Natural killer cell (primary cell): Measurements from ENCODE around the gene TBL1X. TPM values are rescaled to one million over a fixed set of nuclear protein-coding genes. Genes with fewer than 3 reads are reported as not detected.

ENCODE experiments used
- ATAC-seq, 3 donors: fragments of 150-1000 bp in 2 of 3; fragments of 200-7000 bp in 1 of 3; cut with Tn5 transposase; 1 replicate in 1 of 3; 2 replicates in 2 of 3; pipeline ENCODE4 v1.10.0; 2021; ENCODE audit warnings: mild to moderate bottlenecking in 2 of 3, moderate library complexity in 2 of 3
- DNase-seq, 2 donors: peaks; one replicate each; pipeline versions ENCODE4 v3.0.0 to v3.0.0-alpha.2; 2013 to 2021; ENCODE audit warnings: mixed read lengths in 1 of 2
- H3K27ac ChIP-seq: one replicate; pipeline ENCODE4 v1.5.1; 2013; ENCODE audit warnings: mild to moderate bottlenecking, low read length
- H3K27me3 ChIP-seq: one replicate; pipeline ENCODE4 v1.6.1; 2013; ENCODE audit warnings: low read length; ENCODE audit not compliant: control insufficient read depth, insufficient read depth
- H3K36me3 ChIP-seq: one replicate; pipeline ENCODE4 v1.6.1; 2013; ENCODE audit warnings: low read length; ENCODE audit not compliant: control insufficient read depth, insufficient read depth
- H3K4me1 ChIP-seq: one replicate; pipeline ENCODE4 v1.6.1; 2013; ENCODE audit warnings: low read length; ENCODE audit not compliant: control insufficient read depth, insufficient read depth
- H3K4me3 ChIP-seq: one replicate; pipeline ENCODE4 v1.5.1; 2013; ENCODE audit warnings: low read length
- H3K9me3 ChIP-seq: one replicate; pipeline ENCODE4 v1.6.1; 2013; ENCODE audit warnings: low read length; ENCODE audit not compliant: control insufficient read depth, insufficient read depth
- H3K27ac Mint-ChIP-seq, 2 donors: one replicate each; pipeline ENCODE4 v1.8.0; 2022; ENCODE audit warnings: mild to moderate bottlenecking in 2 of 2, mixed read lengths in 2 of 2, moderate library complexity in 1 of 2
- H3K27me3 Mint-ChIP-seq, 2 donors: one replicate each; pipeline ENCODE4 v1.8.0; 2022; ENCODE audit warnings: low read depth in 2 of 2, mixed read lengths in 2 of 2
- H3K36me3 Mint-ChIP-seq: one replicate; pipeline ENCODE4 v1.8.0; 2022; ENCODE audit warnings: mixed read lengths
- H3K4me1 Mint-ChIP-seq, 2 donors: one replicate each; pipeline ENCODE4 v1.8.0; 2022; ENCODE audit warnings: mixed read lengths in 2 of 2
- H3K4me3 Mint-ChIP-seq: one replicate; pipeline ENCODE4 v1.8.0; 2022; ENCODE audit warnings: mild to moderate bottlenecking, moderate library complexity, mixed read lengths
- H3K9me3 Mint-ChIP-seq, 2 donors: one replicate each; pipeline ENCODE4 v1.8.0; 2022; ENCODE audit warnings: mixed read lengths in 2 of 2
- WGBS: methylation state at CpG from one replicate; pipeline ENCODE4 v1.1.7; 2013; ENCODE audit warnings: missing lambda C conversion rate; ENCODE audit not compliant: insufficient coverage; 5-methylcytosine and 5-hydroxymethylcytosine counted together
- intact Hi-C: fragments of 100-400 bp; cut with micrococcal nuclease; formaldehyde crosslinking; loops from one replicate; pipeline ENCODE4 v1.14.2; 2022
- total RNA-seq, 4 donors: library from RNA; stranded (reverse); fragments of 120-200 nt in 1 of 4; gene quantifications; one replicate each; pipeline versions ENCODE4 v1.2.3 to v1.2.4, GENCODE V29; 2013 to 2022
- TF ChIP-seq, protein P1 (sequence below): fragments of 200-600 bp; IDR thresholded peaks from one replicate; pipeline ENCODE4 v1.8.0; 2022; ENCODE audit warnings: antibody characterized with exemption

The TBL1X gene
- total RNA-seq, 3 donors from 2014 or later (not counting 1 experiment from before 2014, with no cell fraction given) = 21.9 to 43.8 (median 32.7) TPM

DNA sequence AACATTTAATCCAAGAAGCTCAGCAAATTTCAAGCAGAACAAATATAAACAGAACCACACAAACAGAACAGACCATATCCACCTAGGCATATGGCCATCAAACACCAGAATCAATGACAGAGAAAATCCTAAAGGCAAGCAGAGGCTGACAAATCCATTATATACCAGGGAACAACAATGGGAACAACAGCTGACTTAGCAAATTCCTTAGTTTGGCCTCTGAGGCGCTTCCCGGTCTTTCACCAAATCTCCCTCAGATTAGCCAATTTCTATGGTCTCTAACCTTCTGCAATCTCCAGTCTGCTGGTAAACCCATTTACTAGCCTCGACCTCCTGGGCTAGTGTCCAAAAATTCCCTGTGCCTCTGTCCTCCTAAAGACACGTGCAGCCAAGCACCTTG, 241.6 kb downstream of the TBL1X start:
- Mint-ChIP-seq H3K4me1 (peaks cover 7 to 15% of the 10 kb centered on the region in 2 donors), H3K36me3 (no peaks in the 10 kb centered on the region), H3K27me3 (no peaks in the 10 kb centered on the region), H3K9me3 (no peaks in the 10 kb centered on the region), H3K27ac (no peak overlapping the region), H3K4me3 (no peak overlapping the region)
- WGBS = 96% methylated on average over 4 of the region's 4 CpGs
- no peak overlapping the region for H3K27ac ChIP-seq
- TF ChIP-seq, protein P1, sequence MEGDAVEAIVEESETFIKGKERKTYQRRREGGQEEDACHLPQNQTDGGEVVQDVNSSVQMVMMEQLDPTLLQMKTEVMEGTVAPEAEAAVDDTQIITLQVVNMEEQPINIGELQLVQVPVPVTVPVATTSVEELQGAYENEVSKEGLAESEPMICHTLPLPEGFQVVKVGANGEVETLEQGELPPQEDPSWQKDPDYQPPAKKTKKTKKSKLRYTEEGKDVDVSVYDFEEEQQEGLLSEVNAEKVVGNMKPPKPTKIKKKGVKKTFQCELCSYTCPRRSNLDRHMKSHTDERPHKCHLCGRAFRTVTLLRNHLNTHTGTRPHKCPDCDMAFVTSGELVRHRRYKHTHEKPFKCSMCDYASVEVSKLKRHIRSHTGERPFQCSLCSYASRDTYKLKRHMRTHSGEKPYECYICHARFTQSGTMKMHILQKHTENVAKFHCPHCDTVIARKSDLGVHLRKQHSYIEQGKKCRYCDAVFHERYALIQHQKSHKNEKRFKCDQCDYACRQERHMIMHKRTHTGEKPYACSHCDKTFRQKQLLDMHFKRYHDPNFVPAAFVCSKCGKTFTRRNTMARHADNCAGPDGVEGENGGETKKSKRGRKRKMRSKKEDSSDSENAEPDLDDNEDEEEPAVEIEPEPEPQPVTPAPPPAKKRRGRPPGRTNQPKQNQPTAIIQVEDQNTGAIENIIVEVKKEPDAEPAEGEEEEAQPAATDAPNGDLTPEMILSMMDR = no peak
- peaks cover 3% of the 10 kb centered on the region for H3K9me3 ChIP-seq
- peaks cover 13% of the 10 kb centered on the region for H3K36me3 ChIP-seq
- H3K27me3 ChIP-seq = no peaks in the 10 kb centered on the region
- intact Hi-C loops = loop anchor here (5.0 to 10.0 kb wide), 3 partner anchors 539 to 964 kb away; no protein-coding TSS in a partner anchor
- DNase-seq (no peak), ATAC-seq (no peak)
- no peak overlapping the region for H3K4me3 ChIP-seq
- peaks cover 6% of the 10 kb centered on the region for H3K4me1 ChIP-seq

DNA sequence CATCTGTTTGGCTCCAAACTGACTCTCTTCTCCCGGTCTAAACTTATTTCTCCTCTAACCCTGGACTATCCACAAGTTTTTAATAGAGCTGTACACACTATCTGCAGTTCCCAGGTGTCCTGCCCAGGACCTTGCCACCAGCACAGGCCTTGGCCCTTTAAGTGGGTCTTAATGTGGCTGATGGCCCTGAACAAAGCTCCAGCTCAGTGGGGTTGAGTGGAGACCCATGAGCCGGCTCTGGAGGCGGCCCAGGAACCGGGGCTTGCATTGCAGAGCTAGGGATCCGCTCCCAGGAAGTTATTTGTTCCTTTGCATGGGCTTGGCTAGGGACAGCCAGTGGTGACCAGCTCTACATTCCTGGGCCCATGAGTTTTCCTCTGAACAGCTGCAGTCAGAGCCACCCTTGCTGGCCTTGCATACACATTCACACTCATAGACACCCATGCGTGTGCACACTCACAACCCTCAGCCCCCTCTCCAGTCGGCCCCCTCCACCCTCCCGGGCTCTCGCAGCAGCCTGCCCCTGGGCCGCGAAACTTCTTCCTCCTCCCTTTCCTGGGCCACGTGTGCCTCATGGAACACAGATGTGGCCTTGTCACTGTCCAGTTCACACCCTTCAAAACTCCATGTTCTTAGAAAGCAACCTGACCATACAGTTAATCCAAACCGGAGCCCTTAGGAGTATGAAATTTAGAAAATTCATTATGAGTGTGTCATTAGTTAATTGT, 242.6 kb downstream of the TBL1X start:
- Mint-ChIP-seq H3K4me3 (no peak overlapping the region), H3K27me3 (no peaks in the 10 kb centered on the region), H3K36me3 (no peaks in the 10 kb centered on the region), H3K4me1 (peaks cover 7 to 15% of the 10 kb centered on the region in 2 donors), H3K9me3 (no peaks in the 10 kb centered on the region), H3K27ac (no peak overlapping the region)
- DNase-seq (no peak), ATAC-seq (no peak)
- WGBS = 95% methylated on average over 13 of the region's 13 CpGs
- TF ChIP-seq, protein P1 = no peak
- no peak overlapping the region for H3K4me3 ChIP-seq
- no peak overlapping the region for H3K27ac ChIP-seq
- no peaks in the 10 kb centered on the region for H3K27me3 ChIP-seq
- H3K36me3 ChIP-seq = peaks cover 13% of the 10 kb centered on the region
- peaks cover 6% of the 10 kb centered on the region for H3K4me1 ChIP-seq
- intact Hi-C loops = loop anchor here (2.0 to 10.0 kb wide), 4 partner anchors 355 to 965 kb away; no protein-coding TSS in a partner anchor
- H3K9me3 ChIP-seq = peaks cover 3% of the 10 kb centered on the region

DNA sequence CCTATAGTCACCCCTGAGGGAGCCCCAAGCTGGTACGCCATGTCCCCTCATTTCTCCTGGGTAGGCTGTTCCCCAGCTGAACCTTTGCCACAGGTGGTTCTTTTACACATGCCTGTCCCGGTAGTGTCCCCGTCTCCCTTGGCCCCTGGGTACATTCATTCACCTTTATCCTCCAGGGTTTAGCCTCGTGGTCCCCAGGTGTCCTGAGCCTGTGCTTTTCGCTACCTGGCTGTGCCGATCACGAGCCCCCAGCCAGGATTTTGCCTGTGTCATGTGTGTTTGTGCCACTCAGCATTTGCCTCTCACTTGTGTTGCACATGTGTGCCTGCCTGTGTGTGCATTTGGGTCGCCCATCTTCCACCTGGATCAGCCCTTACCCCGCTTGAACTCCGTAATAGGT, 243.2 kb downstream of the TBL1X start:
- no peak overlapping the region for H3K27ac Mint-ChIP-seq
- no peak for DNase-seq
- Histone ChIP-seq H3K27me3 (no peaks in the 10 kb centered on the region), H3K9me3 (peaks cover 3% of the 10 kb centered on the region), H3K27ac (no peak overlapping the region), H3K36me3 (peaks cover 16% of the 10 kb centered on the region), H3K4me1 (peaks cover 6% of the 10 kb centered on the region), H3K4me3 (no peak overlapping the region)
- TF ChIP-seq, protein P1 = no peak
- H3K4me3 Mint-ChIP-seq = no peak overlapping the region
- intact Hi-C loops = loop anchor here (2.0 to 10.0 kb wide), 4 partner anchors 355 to 966 kb away; no protein-coding TSS in a partner anchor
- no peaks in the 10 kb centered on the region for H3K9me3 Mint-ChIP-seq
- peaks cover 7 to 15% of the 10 kb centered on the region in 2 donors for H3K4me1 Mint-ChIP-seq
- WGBS = 99% methylated on average over 9 of the region's 10 CpGs
- ATAC-seq = no peak
- H3K36me3 Mint-ChIP-seq = no peaks in the 10 kb centered on the region
- H3K27me3 Mint-ChIP-seq = no peaks in the 10 kb centered on the region
